ENCODE data around the gene LPO. TPM values are rescaled to one million over a fixed set of nuclear protein-coding genes. Genes with fewer than 3 reads are reported as not detected.

Gene LPO
- total and polyA plus RNA-seq, 9 of the 15 experiments (the other 6 are each of a cell fraction or from before 2014, with no cell fraction given): 0.07 to 0.11 TPM; not detected in 7

GRCh38 chr17:58317421-58318064, 79.2 kb downstream of the LPO start:
- no peak overlapping the region for H3K4me2 ChIP-seq (ENCODE audit: insufficient read depth, low read length)
- no peaks in the 10 kb centered on the region for H3K9me3 ChIP-seq (replicated peaks; ENCODE audit: control insufficient read depth, insufficient read depth, low read depth, low read length)
- BruUV-seq (replicated peaks): no TSS peak
- H2AFZ ChIP-seq (ENCODE audit: low read depth, low read length): no peak overlapping the region
- ATAC-seq (peak; percentile 86), FAIRE-seq (peak; percentile 80), DNase-seq (ENCODE audit: extremely low read depth in 1 of 4, low spot score in 3 of 4) (peak in 2 of 4 experiments; percentile 58 to 59)
- intact Hi-C loops (cut with micrococcal nuclease): loop anchor here (1.0 kb wide), 1 partner anchor 130 kb away; no protein-coding TSS in a partner anchor
- H3K36me3 ChIP-seq (ENCODE audit: control insufficient read depth, insufficient read depth, low read length): no peaks in the 10 kb centered on the region
- no peaks in the 10 kb centered on the region for H3K79me2 ChIP-seq (ENCODE audit: control insufficient read depth, insufficient read depth, low read length)
- POLR2A ChIA-PET: interaction anchor here (0.6 to 4.3 kb wide), 7 partner anchors 8 to 399 kb away, joined by 3 to 42 read pairs (median 10); partner anchors contain the start of gene TSPOAP1
- WGBS (ENCODE audit: insufficient coverage, low coverage, missing lambda C conversion rate): 22% methylated on average over 5 of the region's 5 CpGs
- H4K20me1 ChIP-seq (replicated peaks; ENCODE audit: control insufficient read depth, insufficient read depth, low read length): no peaks in the 10 kb centered on the region
- H3K4me3 ChIP-seq: no peak overlapping the region
- H3K27ac ChIP-seq (ENCODE audit: extremely low read depth, low read depth, low read length): no peak overlapping the region
- H3K4me1 ChIP-seq (replicated peaks in 1 of 2; ENCODE audit: control insufficient read depth in 2 of 2, insufficient read depth in 2 of 2, low read length in 2 of 2): peaks cover 0 to 17% of the 10 kb centered on the region in 2 experiments; a peak in 3 of 5 replicates
- H3K9me1 ChIP-seq (ENCODE audit: control insufficient read depth, insufficient read depth, low read length): no peaks in the 10 kb centered on the region
- no peak overlapping the region; a peak in 1 of 4 replicates for H3K9ac ChIP-seq (ENCODE audit: insufficient read depth in 1 of 2, low read depth in 2 of 2, low read length in 2 of 2)
- CTCF ChIA-PET (ENCODE audit: low intra/inter-chr PET ratio): interaction anchor here (0.6 to 2.3 kb wide), 5 partner anchors 100 to 687 kb away, joined by 3 to 18 read pairs (median 4); partner anchors contain the start of gene RNF43
- H3K27me3 ChIP-seq (ENCODE audit: control insufficient read depth in 2 of 2, insufficient read depth in 2 of 2, low read length in 2 of 2): no peaks in the 10 kb centered on the region
- in situ Hi-C loops (cut with MboI): no loop called here
- TF ChIP-seq CC2D1A (IDR thresholded peaks at IDR 0.05) (0 out of 2 replicates have a peak, but pooled peaks have one; percentile 52), CTCF (IDR thresholded peaks at IDR 0.05 in 2 of 3, conservative IDR thresholded peaks at IDR 0.05 in 1 of 3; ENCODE audit: insufficient read depth in 2 of 3, low read depth in 1 of 3, low read length in 3 of 3) (peak; percentile 78 to 84 (median 79)), ESRRA (IDR thresholded peaks at IDR 0.05; ENCODE audit: borderline replicate concordance, low read depth) (0 out of 2 replicates have a peak, but pooled peaks have one; percentile 13), RAD21 (CRISPR knock-in tag; conservative IDR thresholded peaks at IDR 0.05 in 1 of 2, IDR thresholded peaks at IDR 0.05 in 1 of 2) (peak; percentile 82 to 93), DEAF1 (CRISPR knock-in tag; IDR thresholded peaks at IDR 0.05) (peak; percentile 71), SMC3 (conservative IDR thresholded peaks at IDR 0.05; ENCODE audit: insufficient read depth, low read depth, low read length) (peak; percentile 81), STAG1 (CRISPR knock-in tag; IDR thresholded peaks at IDR 0.05; ENCODE audit: borderline replicate concordance) (peak; percentile 74; the same call in 1 of the 2 replicates), ELF4 (CRISPR knock-in tag; IDR thresholded peaks at IDR 0.05) (no peak), ZFX (CRISPR knock-in tag; IDR thresholded peaks at IDR 0.05) (no peak), ARID2 (IDR thresholded peaks at IDR 0.05) (peak; percentile 72; the same call in 1 of the 2 replicates)
- TF ChIP-seq, protein P1, sequence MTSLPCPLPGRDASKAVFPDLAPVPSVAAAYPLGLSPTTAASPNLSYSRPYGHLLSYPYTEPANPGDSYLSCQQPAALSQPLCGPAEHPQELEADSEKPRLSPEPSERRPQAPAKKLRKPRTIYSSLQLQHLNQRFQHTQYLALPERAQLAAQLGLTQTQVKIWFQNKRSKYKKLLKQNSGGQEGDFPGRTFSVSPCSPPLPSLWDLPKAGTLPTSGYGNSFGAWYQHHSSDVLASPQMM (CRISPR knock-in tag; IDR thresholded peaks at IDR 0.05): no peak

All from K562 (cell line).